HepG2 (cell line): ENCODE measurements around the gene PFDN1. TPM values are rescaled to one million over a fixed set of nuclear protein-coding genes. Genes with fewer than 3 reads are reported as not detected.

Experiments used
- ATAC-seq: fragments of 200-7000 bp; cut with Tn5 transposase; 3 replicates; pipeline ENCODE4 v1.9.1; 2020; ENCODE audit warnings: mild to moderate bottlenecking, moderate library complexity
- BruUV-seq: library from RNA; stranded (reverse); fragments of 400-500 nt; replicated peaks from 2 replicates; lab custom pipeline; 2021; lab: Mats Ljungman, UMichigan
- CTCF ChIA-PET: fragments of 300-600 bp; formaldehyde crosslinking; extraction: SDS; loops from one replicate; lab custom pipeline; 2021; ENCODE audit warnings: low total read pairs, inconsistent platforms, low intra/inter-chr PET ratio; lab: Yijun Ruan, JAX
- POLR2A ChIA-PET: fragments of 350-600 bp; sonication (Branson Sonifier 250); formaldehyde crosslinking; loops from one replicate; lab custom pipeline; 2020; ENCODE audit warnings: antibody characterized with exemption, inconsistent platforms; lab: Yijun Ruan, JAX
- DNase-seq: peaks from one replicate; pipeline ENCODE4 v3.0.0-alpha.2; 2015; ENCODE audit warnings: low spot score
- FAIRE-seq: peaks from 3 replicates; lab custom pipeline; 2011; peaks lifted over from hg19 to GRCh38; lab: Jason Lieb, UNC
- H2AFZ ChIP-seq: one replicate; pipeline ENCODE4 v1.6.1; 2011; ENCODE audit warnings: low read length, inconsistent platforms
- H3K27ac ChIP-seq: fragments of 300-600 bp; 3 replicates; pipeline ENCODE4 v1.8.0; 2011; ENCODE audit warnings: mixed run types, mild to moderate bottlenecking, mixed read lengths, low read length, inconsistent platforms; ENCODE audit not compliant: insufficient read depth; ENCODE audit errors: extremely low read length
- H3K27me3 ChIP-seq, 2 experiments: fragments of 200-600 bp in 1 of 2; 2 replicates in 1 of 2; 3 replicates in 1 of 2; pipeline versions ENCODE4 v1.6.0 to v1.8.0; 2011; ENCODE audit warnings: low read length in 2 of 2, mild to moderate bottlenecking in 2 of 2, moderate library complexity in 2 of 2, inconsistent platforms in 1 of 2; ENCODE audit not compliant: insufficient read depth in 2 of 2, control insufficient read depth in 1 of 2
- H3K36me3 ChIP-seq, 2 experiments: fragments of 200-600 bp in 1 of 2; replicated peaks in 1 of 2; 2 replicates in 1 of 2; 3 replicates in 1 of 2; pipeline versions ENCODE4 v1.5.1 to v1.8.0; 2011; ENCODE audit warnings: low read length in 2 of 2, inconsistent platforms in 1 of 2; ENCODE audit not compliant: insufficient read depth in 2 of 2, control insufficient read depth in 1 of 2
- H3K4me1 ChIP-seq: 2 replicates; pipeline ENCODE4 v1.5.1; 2012; ENCODE audit warnings: low read length, inconsistent platforms; ENCODE audit not compliant: insufficient read depth
- H3K4me2 ChIP-seq: 2 replicates; pipeline ENCODE4 v1.6.0; 2011; ENCODE audit warnings: low read depth, low read length, inconsistent platforms
- H3K4me3 ChIP-seq, 3 experiments: fragments of 200-600 bp in 1 of 3; sonication (generic), shearing (Covaris generic) in 1 of 3; replicated peaks in 1 of 3; 2 replicates each; pipeline ENCODE4 v1.5.1; 2011 to 2016; ENCODE audit warnings: low read length in 3 of 3, inconsistent platforms in 2 of 3, low read depth in 2 of 3, mild to moderate bottlenecking in 2 of 3, control low read depth in 1 of 3, mixed read lengths in 1 of 3; ENCODE audit not compliant: insufficient read depth in 1 of 3
- H3K79me2 ChIP-seq: one replicate; pipeline ENCODE4 v1.6.1; 2011; ENCODE audit warnings: low read length, inconsistent platforms; ENCODE audit not compliant: insufficient read depth
- H3K9ac ChIP-seq: 2 replicates; pipeline ENCODE4 v1.6.0; 2011; ENCODE audit warnings: mild to moderate bottlenecking, low read depth, low read length, inconsistent platforms; ENCODE audit not compliant: insufficient read depth
- H3K9me3 ChIP-seq: 2 replicates; pipeline ENCODE4 v1.5.1; 2012; ENCODE audit warnings: mild to moderate bottlenecking, low read length
- H4K20me1 ChIP-seq: 2 replicates; pipeline ENCODE4 v1.6.0; 2011; ENCODE audit warnings: inconsistent platforms, mild to moderate bottlenecking, low read length, moderate library complexity; ENCODE audit not compliant: insufficient read depth
- SMAD3 ChIP-seq: sonication (generic); formaldehyde crosslinking; IDR thresholded peaks from 2 replicates; pipeline ENCODE4 v1.4.0; 2020; ENCODE audit warnings: missing genetic modification reagents
- THAP11 ChIP-seq: IDR thresholded peaks from 2 replicates; pipeline ENCODE4 v1.6.1; 2016; ENCODE audit warnings: missing biosample characterization, missing genetic modification reagents
- ZFP36L1 ChIP-seq: sonication (generic); formaldehyde crosslinking; IDR thresholded peaks from 2 replicates; pipeline ENCODE4 v1.8.0; 2022; ENCODE audit warnings: mild to moderate bottlenecking, missing genetic modification reagents, moderate library complexity
- ZNF180 ChIP-seq: sonication (generic); formaldehyde crosslinking; IDR thresholded peaks from 2 replicates; pipeline ENCODE4 v1.4.0; 2020; ENCODE audit warnings: low read depth, missing genetic modification reagents, borderline replicate concordance
- ZNF570 ChIP-seq: sonication (generic); formaldehyde crosslinking; IDR thresholded peaks from 2 replicates; pipeline ENCODE4 v1.4.0; 2020; ENCODE audit warnings: mild to moderate bottlenecking, missing genetic modification reagents, borderline replicate concordance
- ZNF7 ChIP-seq: IDR thresholded peaks from 2 replicates; pipeline ENCODE4 v1.6.1; 2016; ENCODE audit warnings: missing biosample characterization, missing genetic modification reagents
- WGBS: methylation state at CpG from one replicate; pipeline ENCODE4 v1.1.6; 2017; ENCODE audit warnings: low lambda C conversion rate; 5-methylcytosine and 5-hydroxymethylcytosine counted together
- in situ Hi-C: cut with HindIII; loops from 2 replicates; pipeline ENCODE4 v1.10.0; 2017; ENCODE audit warnings: low pct_unique_long_range_greater_than_20kb; ENCODE audit not compliant: extremely low pct_ligation_motif_present
- intact Hi-C: fragments of 100-400 bp; cut with micrococcal nuclease; formaldehyde crosslinking; loops from one replicate; pipeline ENCODE4 v1.10.0; 2022; ENCODE audit not compliant: unreplicated experiment
- polyA plus RNA-seq, 8 experiments: library from polyadenylated mRNA; depleted of rRNA in 3 of 8; stranded (reverse) in 7 of 8; unstranded in 1 of 8; fragments of >200 nt; fragmentation: Illumina TruSeq in 4 of 8; extraction: Trizol in 4 of 8; gene quantifications; 2 replicates each; pipeline versions ENCODE4 v1.2.1 to v1.2.3, GENCODE V29; 2011 to 2016; ENCODE audit warnings: low read depth in 4 of 8, missing spikeins in 1 of 8, mixed read lengths in 1 of 8; ENCODE audit not compliant: insufficient read depth in 1 of 8
- total RNA-seq, 5 experiments: library from RNA; depleted of rRNA; stranded (reverse); fragments of >200 nt; fragmentation: Illumina TruSeq; extraction: Trizol; gene quantifications; 2 replicates each; pipeline ENCODE4 v1.2.3, GENCODE V29; 2016; ENCODE audit warnings: low read depth in 1 of 5
- TF ChIP-seq, protein P1 (sequence below): sonication (generic); formaldehyde crosslinking; conservative IDR thresholded peaks from 2 replicates; pipeline ENCODE4 v1.8.0; 2022; ENCODE audit warnings: low read depth, missing genetic modification reagents

Gene PFDN1
- total and polyA plus RNA-seq, 2 of the 13 experiments (the other 11 are each of a cell fraction or from before 2014, with no cell fraction given), result 67.2 to 70.8 TPM

DNA sequence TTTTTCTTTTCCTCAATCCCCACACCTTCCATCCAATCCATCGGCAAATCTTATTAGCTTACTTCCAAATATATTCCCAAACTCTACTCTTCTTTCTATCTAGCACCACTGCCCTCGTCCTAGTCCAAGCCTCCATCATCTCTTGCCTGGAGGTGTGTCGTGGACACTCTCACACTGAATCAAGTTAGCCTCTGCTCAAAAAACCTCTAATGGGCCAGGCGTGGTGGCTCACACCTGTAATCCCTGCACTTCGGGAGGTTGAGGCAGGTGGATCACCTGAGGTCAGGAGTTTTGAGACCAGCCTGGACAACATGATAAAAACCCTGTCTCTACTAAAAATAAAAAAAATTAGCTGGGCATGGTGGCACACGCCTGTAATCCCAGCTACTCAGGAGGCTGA is 46.2 kb downstream of the PFDN1 start:
- CTCF ChIA-PET, result no interaction called here

DNA sequence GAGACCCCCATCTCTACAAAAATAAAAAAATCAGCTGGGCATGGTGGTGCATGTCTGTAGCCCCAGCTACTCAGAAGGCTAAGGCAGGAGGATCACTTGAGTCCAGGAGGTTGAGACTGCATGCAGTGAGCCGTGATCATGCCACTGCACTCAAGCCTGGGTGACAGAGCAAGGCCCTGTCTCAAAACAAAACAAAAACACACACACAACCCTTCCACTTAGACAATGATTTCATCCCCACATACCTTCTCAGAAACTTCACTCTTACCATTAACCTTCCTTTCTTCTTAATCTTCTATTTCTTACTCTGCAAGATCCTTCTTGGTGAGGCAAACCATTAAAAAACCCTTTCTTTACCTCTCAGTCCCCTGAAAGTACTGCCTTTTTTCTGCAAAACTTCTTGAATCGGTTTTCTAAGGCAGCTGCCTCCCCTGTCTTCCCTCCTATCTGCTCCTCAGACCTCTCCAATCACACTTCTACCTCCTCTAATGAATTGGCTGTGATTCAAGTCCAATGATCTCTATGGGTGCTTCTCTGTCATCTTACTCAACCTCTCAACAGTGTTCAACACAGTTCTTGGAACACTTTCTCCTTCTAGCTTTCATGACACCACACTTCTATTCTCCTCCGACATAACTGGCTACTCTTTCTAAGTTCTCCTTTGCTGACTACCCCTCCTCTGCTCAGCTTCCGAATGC is 47.3 kb downstream of the PFDN1 start:
- 96% methylated on average over 4 of the region's 4 CpGs for WGBS
- Histone ChIP-seq H3K9me3 (no peaks in the 10 kb centered on the region), H3K4me1 (peaks cover 23% of the 10 kb centered on the region), H3K9ac (no peak overlapping the region), H3K36me3 (peaks cover 9 to 32% of the 10 kb centered on the region in 2 experiments), H3K4me3 (no peak overlapping the region), H2AFZ (no peak overlapping the region), H3K27ac (no peak overlapping the region), H4K20me1 (peaks cover 8% of the 10 kb centered on the region), H3K79me2 (peaks cover 51% of the 10 kb centered on the region), H3K4me2 (no peak overlapping the region), H3K27me3 (no peaks in the 10 kb centered on the region)
- in situ Hi-C loops (no loop called here), intact Hi-C loops (no loop called here)
- DNase-seq, result no peak
- no peak for FAIRE-seq
- ChIA-PET CTCF (no interaction called here), POLR2A (interaction anchor here (0.6 kb wide), 1 partner anchor 11 kb away, joined by 5 read pairs; no protein-coding TSS in a partner anchor)
- ATAC-seq, result no peak
- BruUV-seq, result no TSS peak
- TF ChIP-seq THAP11 (CRISPR knock-in tag), result no peak

More for the DNA sequence above, 46.2 kb downstream of the PFDN1 start:
- Histone ChIP-seq H3K9ac (no peak overlapping the region), H3K4me3 (no peak overlapping the region), H3K79me2 (peaks cover 51% of the 10 kb centered on the region), H4K20me1 (peaks cover 10% of the 10 kb centered on the region), H2AFZ (no peak overlapping the region), H3K4me1 (peaks cover 34% of the 10 kb centered on the region), H3K36me3 (peaks cover 7 to 27% of the 10 kb centered on the region in 2 experiments; a peak in 4 of 5 replicates), H3K9me3 (no peaks in the 10 kb centered on the region), H3K27me3 (no peaks in the 10 kb centered on the region), H3K27ac (no peak overlapping the region), H3K4me2 (no peak overlapping the region)
- FAIRE-seq (no peak), DNase-seq (no peak), ATAC-seq (no peak)
- in situ Hi-C loops, result no loop called here
- intact Hi-C loops, result no loop called here
- WGBS, result 96% methylated on average over 6 of the region's 6 CpGs
- TF ChIP-seq, protein P1, sequence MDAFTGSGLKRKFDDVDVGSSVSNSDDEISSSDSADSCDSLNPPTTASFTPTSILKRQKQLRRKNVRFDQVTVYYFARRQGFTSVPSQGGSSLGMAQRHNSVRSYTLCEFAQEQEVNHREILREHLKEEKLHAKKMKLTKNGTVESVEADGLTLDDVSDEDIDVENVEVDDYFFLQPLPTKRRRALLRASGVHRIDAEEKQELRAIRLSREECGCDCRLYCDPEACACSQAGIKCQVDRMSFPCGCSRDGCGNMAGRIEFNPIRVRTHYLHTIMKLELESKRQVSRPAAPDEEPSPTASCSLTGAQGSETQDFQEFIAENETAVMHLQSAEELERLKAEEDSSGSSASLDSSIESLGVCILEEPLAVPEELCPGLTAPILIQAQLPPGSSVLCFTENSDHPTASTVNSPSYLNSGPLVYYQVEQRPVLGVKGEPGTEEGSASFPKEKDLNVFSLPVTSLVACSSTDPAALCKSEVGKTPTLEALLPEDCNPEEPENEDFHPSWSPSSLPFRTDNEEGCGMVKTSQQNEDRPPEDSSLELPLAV (CRISPR knock-in tag), result no peak
- TF ChIP-seq ZNF570 (CRISPR knock-in tag), result no peak
- TF ChIP-seq SMAD3 (CRISPR knock-in tag), result no peak
- TF ChIP-seq ZNF180 (CRISPR knock-in tag), result no peak
- no peak for TF ChIP-seq ZFP36L1 (CRISPR knock-in tag)
- no peak for TF ChIP-seq ZNF7 (CRISPR knock-in tag)
- no TSS peak for BruUV-seq
- POLR2A ChIA-PET, result no interaction called here
